NCI-H128 (cell line): ENCODE data around the gene GTF2I.
"Not testable (repeated sequence)": the region's sequence is repeated elsewhere in the genome, so short reads cannot be mapped to it uniquely, and the experiment has no call there.

Source experiments
- DNase-seq: peaks from one replicate; lab custom pipeline; 2025; ENCODE audit not compliant: unreplicated experiment; lab: John Stamatoyannopoulos, UW

GTF2I gene

DNA sequence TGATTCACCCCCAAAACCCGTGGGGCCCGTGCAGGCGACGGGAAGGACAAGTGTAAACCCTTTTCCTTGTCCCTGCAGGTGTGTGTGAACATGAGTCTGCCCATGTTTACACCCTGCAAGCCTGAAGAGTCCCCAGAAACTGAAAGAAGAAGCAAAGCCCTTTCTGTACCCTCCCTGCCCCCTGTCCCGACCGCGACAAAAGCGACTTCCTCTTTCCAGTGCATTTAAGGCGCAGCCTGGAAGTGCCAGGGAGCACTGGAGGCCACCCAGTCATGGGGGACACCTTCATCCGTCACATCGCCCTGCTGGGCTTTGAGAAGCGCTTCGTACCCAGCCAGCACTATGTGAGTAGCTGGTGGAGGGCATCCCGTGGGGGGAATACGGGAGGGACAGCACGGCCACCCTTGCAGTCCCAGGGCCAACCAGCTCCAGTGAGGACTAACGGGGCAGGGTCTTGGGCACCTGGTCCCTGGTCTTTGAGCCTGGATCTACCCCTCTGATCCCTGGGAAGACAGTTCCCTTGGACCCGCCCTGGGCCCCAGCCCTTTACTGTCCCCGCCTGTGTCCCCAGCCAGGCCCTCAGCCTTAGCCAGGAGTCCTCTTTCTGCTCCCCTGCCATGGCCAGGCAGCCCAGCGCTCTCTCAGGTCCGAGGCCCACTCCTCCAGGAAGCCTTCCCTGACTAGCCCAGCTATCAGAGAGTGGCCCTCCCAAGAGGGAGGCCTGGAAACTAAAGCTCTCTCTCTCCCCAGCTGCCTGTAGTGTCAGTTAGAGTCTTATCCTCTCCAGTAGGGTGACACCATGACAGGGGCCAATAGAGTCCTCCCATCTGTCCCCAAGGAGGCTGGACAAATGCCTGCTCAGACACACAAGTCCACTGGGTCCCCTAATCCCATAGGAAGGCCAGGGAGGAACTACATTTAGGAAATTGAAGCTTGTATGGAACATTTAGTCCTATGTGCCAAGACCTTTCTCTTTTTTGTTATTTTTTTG is 116.5 kb downstream of the GTF2I start, which contains the start of gene NCF1:
Gene NCF1, plus strand, starts transcription at position 252 of the 991 bp plus-strand sequence. Its CDS starts 21 bp downstream, at position 273.
- not testable (repeated sequence) for DNase-seq

DNA sequence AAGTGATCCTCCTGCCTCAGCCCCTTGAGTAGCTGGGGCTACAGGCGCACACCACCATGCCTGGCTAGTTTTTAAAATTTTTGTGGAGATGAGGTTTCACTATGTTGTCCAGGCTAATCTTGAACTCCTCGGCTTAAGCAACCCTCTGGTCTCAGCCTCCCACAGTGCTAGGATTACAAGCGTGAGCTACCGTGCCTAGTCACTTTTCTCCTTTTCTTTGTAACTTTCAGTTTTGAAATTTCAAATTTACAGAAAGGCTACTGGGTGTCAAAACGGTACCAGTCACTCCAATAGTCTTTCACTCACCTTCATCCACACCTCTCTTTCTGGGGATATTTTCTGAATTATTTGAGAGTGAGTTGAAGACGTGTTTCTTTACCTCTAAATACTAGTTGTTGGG is 117.6 kb downstream of the GTF2I start:
- not testable (repeated sequence) for DNase-seq

DNA sequence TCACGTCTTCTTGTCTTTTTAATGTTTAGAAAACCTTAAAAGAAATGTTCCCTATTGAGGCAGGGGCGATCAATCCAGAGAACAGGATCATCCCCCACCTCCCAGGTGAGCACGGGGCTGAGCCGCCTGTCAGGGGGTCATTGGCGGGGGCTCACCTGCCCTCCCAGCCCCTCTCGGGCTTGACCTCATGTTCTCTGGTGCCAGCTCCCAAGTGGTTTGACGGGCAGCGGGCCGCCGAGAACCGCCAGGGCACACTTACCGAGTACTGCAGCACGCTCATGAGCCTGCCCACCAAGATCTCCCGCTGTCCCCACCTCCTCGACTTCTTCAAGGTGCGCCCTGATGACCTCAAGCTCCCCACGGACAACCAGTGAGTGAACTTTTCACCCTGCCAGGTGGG is 121.5 kb downstream of the GTF2I start:
- not testable (repeated sequence) for DNase-seq

DNA sequence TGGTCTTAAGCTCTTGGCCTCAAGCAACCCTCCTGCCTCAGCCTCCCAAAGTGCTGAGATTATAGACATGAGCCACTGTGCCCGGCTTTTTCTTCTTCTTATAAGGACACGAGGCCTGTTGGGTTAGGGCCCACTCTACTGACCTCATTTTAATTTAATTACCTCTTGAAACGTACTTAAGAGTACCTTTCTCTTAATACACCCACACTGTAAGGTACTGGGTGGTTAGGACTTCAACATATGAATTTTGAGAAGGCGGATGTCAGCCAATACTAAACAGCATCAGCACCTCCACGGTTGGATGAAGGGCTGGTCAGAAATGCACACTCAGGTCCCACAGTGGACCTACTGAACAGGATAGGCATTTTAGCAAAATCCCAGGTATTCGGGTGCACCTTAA is 124.2 kb downstream of the GTF2I start:
- not testable (repeated sequence) for DNase-seq

DNA sequence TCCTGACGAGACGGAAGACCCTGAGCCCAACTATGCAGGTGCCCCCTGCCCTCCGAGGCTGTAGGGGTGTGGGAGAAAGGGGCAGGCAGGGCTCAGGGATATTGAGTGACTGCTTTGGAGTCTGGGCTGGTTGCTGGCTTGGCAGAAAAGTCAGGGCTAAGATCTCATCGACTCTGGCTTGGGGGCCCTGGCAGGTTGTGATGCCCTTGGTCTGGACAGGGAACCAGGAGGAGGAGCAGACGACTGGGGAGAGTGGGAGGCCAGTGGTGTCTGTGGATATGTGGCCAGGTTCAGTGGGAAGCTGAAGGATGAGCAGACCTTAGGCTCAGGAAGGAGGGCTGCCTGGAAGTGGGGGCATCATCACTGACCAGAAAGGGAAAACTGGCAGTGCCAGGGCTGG is 126.1 kb downstream of the GTF2I start:
- DNase-seq, result not testable (repeated sequence)

DNA sequence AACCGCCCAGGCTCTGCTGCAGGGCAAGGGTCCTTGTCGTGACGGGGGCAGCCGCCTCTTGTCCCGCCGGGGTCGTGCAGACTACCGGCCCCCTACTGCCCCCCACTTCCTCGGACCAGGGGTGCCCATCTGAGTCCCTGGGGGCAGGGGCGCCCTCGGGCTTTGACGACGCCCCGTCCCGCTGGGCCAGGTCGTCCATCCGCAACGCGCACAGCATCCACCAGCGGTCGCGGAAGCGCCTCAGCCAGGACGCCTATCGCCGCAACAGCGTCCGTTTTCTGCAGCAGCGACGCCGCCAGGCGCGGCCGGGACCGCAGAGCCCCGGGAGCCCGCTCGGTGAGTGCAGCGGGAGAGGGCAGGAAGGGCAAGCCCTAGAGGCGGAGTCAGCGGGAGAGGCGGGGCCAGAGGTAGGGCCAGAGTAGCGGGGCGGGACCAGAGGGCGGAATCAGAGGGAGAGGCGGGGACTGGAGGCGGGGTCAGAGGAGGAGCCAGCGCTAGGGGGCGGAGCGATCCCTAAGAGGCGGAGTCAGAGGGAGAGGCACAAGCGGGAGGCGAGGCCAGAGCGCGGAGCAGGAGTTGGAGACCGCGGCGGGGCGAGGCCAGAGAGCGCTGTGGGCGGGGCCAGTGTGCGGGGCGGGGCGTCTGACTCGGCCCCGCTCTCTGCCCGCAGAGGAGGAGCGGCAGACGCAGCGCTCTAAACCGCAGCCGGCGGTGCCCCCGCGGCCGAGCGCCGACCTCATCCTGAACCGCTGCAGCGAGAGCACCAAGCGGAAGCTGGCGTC is 131.0 kb downstream of the GTF2I start:
- peak; percentile 53 for DNase-seq

DNA sequence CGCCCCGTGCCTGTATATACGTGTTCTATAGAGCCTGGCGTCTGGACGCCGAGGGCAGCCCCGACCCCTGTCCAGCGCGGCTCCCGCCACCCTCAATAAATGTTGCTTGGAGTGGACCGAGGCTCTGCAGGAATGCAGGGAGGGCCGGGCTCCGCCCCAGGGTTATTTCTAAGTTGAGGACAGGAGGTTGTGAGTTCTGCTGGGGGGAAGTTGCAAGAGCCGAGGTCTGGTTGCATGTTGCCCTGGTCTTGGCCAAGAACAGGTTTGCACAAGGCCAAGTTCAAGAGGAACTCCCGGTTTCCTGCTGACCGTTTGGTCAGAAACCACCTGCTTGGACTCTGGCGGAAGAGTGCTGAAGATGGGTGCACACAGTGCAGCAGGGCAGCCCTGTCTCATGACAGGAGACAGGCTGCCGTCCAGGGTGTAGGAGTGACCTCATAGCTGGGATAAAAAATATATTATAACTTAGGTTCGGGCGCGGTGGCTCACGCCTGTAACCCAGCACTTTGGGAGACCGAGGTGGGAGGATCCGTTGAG is 131.8 kb downstream of the GTF2I start:
- not testable (repeated sequence) for DNase-seq

DNA sequence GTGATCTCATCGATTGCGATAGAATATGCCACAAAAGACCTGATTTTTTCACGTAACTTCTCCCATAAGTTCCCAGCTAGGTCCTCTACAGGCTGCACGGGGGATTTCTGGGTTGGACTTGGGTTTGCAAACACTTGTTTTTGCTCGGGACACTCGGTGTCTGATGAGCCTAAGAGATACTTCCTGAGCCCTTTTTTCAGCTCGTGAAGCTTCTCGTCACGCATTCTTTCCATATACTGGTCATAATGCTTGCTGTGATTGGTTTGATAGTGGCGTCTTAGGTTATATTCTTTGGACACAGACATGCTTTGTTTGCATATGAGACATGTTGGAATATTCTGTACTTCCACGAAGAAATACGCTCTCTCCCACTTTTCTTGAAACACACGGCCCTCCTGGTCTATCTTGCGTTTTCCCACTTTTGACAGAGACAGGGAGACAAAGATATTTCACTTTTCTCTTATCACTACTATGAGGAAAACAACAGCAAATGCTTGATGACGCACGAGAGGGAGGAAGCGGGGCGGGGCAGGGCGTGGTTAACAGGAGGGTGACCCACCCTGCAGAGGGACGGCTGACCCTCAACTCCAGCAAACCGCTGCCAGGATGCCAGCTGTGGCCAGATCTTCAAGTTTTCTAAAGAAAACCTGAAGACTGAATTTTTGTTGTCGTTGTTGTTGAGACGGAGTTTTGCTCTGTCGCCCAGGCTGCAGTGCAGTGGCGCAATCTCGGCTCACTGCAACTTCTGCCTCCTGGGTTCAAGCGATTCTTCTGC is 140.5 kb downstream of the GTF2I start:
- not testable (repeated sequence) for DNase-seq

DNA sequence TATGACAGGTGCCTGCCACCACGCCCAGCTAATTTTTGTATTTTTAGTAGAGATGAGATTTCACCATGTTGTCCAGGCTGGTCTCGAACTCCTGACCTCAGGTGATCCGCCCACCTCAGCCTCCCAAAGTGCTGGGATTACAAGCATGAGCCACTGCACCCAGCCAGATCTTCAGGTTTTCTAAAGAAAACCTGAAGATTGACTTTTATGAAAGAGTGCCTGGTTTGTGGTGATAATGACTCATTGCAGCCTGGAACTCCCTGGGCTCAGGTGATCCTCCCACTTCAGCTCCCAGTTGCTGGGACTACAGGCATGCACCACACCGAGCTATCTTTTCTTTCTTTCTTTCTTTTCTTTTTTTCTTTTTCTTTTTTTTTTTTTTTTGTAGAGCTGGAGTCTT is 141.1 kb downstream of the GTF2I start:
- not testable (repeated sequence) for DNase-seq
